GM21515 (cell line): ENCODE measurements around the gene IRS1.

Experiments used
- ATAC-seq: cut with Tn5 transposase; IDR thresholded peaks from one replicate; pipeline ENCODE4 v1.9.1; 2021; ENCODE audit not compliant: unreplicated experiment

Gene IRS1

DNA sequence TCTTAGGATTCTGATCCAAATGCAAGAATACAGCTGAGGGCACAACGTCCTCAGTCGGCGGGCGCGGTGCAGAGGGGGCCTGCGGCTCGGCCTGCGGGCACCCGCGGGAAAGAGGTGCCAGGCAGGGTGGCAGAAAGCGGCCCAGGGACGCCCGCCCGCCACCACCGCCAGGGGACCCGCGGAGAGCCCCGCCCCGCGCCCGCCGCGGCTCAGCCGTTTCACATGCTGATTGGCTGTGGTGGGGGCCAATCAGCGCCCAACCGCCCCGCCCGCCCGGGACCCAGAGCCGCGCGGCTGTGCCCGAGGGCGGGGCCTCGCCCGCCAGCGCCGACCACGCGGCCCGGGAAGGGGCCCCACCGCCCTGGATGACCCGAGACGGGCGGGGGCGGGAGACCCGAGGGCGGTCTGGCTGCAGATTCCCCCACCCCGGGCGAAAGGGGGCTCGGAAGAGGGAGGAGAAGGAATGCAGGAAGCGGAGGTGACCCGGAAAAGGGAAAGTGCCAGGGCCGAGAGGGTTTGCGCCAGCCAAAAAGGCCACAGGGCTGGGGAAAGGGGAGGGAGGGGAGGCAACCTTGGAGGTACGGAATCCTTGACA, 8.0 kb downstream of the IRS1 start:
- peak; percentile 99 for ATAC-seq

DNA sequence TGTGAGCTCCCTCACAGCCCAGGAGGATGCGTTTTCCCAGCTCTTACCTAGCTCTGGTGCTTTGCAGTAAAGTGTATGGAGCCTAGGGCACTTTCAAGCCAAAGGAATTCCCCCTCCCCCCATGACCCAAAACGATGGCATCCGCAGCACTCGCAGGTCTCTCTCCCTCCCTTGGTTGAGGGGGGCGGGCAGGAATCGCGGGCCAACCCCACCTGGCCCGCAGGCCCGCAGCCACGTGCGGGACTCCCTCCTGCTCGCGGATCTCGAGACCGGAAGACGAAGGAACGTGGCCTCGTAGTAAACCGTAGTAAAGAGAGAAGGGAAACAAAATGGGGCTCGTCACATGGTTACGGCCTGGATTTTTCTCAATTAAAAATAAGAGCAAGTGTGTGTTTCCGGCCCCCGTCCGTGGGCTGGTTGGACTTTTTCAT, 8.5 kb downstream of the IRS1 start:
- ATAC-seq = peak; percentile 59

DNA sequence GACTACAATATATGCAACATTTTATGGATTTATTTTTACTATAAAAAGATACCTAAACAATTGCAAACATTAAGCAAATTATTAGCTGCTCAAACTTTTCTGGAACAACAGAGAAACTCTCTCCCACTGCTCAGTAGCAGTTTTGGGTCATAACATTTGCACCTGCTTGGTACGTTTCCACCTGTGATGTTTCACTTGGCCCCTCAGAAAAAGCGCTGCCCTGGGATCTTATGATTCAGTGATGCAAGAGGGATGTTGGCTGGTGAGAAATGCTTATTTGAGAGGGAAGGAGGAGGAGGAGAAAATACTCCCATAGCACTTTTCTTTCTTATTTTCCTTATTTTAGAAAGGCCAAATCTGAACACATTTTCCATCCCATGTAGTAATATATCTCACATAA, 9.2 kb downstream of the IRS1 start:
- no peak for ATAC-seq

DNA sequence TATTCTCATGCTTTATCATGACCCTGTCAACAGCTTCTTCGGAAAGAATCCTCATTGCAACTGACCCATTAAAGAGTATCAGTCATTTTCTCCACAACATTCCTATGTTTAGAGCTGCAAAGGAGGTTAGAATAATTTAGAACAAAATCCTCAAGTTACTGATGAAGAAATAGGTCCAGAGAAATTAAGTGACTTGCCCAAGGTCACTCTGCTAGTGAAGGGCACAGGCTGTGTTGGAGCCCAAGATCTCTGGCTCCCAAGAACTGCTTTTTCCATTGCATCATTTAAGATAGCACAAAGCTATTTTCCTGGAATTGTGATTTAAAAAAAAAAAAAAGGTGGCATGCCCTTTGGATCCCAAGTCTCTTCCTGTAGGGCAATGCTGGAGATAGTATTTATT, 9.6 kb downstream of the IRS1 start:
- no peak for ATAC-seq

DNA sequence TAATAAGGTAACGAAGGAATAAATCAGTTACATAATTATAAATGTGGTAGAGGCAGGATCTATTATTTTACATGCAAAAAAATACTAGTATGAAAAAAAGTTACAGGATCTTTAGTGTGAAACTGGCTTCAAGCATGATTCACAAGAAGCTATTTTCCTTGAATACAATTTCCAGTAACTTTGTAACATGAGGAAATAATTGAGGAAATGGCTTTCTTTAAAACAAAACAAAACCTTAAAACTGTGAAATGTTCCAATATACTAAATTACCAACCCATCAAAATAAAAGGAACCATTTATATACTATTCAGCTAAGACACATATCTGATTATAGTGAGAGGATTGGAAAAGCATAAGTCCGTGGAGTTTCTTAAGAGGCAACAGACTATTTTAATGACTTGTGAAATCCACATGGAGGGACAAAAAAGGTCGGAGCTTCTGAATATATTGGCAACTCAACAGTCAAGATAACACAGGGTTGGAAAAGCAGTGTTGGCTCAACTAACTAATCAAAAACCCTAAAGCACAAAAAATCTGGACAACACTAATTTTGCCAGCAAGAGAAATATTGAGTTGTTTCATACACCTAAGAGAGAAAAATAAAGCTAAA, 10.6 kb downstream of the IRS1 start:
- no peak for ATAC-seq

DNA sequence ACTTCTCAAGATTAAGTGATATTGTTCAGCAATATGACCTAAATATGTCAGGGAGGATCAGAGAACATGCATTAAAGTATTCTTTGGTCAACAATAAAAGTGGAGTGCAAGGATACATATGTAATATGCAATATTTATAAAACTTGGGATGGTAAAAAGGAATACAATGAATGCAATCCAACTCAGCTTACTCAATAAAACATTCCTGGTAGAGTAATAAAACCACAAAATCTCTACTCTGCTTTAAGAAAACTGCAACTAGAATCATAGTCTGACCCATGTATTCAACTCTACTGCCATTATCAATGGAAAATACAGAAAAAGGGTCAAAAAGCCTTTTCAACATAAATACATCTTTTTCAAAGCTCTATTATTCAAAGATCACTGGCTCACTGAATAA, 11.6 kb downstream of the IRS1 start:
- no peak for ATAC-seq

DNA sequence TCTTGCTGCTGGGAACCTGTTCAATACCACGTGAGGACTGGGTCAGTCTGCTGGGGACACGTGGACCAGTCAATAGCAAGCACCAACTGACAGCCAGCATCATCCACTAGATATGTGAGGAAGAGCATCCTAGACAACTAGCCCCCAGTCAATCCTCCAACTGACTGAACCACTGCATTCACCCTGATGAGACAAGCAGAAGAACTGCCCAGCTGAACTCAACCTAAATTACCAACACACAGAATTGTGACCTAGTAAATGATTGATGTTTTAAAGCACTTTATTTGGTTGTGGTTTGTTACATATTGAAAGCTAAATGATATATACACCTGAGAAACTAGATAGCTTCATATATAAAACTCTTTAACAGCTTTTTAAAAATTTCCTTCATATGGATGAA, 15.7 kb downstream of the IRS1 start:
- ATAC-seq = no peak

DNA sequence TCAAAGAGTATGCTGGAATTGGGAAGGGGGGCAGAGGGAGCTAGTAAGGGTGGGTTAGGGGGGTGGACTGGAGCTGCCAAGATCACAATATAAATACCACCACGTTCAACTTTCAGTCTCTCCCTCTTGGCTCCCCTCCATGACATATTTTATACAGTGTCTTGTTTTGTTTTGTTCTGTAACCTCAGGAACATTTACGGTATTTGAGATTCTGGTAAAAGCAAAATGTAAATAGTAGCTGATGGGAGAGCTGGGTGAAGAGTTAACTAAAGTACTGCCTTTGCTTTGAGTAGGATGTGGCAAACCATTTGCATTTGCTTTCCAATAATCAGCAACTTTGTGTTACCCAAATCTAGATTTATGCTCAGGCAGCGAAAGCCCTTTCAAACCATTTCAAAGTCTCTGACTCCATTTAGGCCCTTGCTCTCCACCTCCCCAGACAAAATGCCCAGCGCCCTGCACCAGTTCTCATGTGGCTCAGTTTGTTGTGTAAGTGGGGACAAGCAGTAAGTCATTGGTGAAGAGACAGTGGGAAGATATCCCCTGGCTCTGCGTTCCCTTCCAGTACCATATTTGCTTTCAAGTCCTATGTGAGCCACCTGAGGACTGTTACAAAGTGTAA, 17.4 kb downstream of the IRS1 start:
- no peak for ATAC-seq

DNA sequence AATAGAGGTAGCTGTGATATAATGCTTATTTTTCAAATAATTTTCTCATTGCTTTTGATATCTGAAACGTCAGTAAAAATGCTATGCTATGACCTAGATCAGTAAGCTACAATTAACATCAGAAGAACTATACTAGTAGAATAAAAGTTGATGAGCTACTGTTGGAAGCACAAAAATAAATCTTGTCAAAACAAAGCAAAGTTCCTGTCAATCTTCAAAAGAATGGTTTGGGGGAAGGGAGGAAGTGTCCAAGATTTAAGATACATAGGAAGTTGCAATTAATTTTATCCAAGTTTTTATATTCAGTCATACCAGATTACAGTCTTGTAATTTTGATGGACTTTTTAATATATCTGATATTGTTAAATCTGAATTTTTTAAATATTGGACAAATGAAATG, 19.2 kb downstream of the IRS1 start:
- ATAC-seq = no peak

DNA sequence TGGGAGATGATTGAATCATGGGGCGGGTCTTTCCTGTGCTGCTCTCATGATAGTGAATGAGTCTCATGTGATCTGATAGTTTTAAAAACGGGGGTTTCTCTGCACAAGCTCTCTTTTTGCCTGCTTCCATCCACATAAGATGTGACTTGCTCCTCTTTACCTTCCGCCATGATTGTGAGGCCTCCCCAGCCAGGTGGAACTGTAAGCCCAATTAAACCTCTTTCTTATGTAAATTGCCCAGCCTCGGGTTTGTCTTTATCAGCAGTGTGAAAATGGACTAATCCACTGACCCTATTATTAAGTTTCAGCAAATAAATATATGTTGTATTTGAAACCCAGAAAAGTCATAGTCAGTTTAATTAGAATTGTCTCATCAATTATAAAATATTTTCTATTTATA, 22.0 kb downstream of the IRS1 start:
- ATAC-seq = no peak

DNA sequence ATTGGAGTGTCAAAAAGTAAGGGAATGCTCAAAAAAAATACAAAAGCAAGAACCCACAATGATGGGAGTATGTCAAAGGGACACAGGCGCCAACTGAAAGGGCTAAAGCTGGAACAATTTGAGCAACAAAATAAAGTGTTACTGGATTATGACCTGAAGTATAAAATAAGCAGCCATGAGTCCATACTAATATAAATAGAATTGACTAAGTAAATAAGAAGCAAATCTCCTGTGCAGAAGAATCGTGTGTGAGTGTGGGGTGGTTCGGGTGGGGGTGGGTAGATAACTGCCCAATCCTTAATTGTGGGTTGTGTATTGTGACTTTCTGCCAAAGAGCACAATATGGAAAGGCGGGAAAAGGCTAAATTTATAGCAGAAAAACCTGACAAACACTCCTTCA, 23.5 kb downstream of the IRS1 start:
- no peak for ATAC-seq

DNA sequence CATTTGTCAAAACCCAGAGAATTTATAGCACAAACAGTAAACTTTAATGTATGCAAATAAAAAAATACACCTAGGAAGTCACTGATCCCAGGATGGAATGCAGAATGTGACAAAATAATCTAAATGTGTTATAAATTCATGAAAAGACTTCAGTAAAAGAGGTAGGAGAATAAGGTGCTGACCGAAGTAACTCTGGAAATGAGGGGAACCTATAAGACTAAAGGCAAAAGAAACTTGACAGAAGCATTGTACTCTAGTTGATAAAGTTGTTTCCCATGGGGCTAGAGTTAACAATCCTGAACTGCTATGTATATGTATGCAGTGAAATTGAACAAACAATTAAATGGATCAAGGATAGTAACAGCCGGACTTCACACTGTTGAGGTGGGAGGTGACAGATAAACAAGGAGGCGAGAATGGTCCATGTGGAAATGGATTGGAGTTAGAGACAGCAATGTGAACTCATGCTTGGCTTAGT, 24.5 kb downstream of the IRS1 start:
- ATAC-seq = no peak

DNA sequence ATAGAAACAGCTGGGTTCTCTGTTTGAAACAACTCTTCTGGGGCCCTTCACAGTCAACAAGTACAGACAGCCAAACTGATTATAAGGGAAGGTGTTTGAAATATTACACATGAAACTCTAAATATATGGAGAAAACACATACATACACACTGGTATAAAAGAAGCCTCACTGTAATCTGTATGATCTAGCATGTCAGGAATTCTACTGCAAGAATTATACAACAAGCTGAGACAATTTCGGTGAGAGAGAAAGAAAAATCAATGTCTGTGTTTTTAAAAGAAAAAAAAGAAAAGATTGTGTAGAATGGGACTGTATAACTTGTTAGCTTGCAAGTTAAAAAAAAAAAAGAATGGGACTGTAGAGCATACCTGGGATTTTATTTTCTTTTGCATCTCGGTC, 26.3 kb downstream of the IRS1 start:
- peak; percentile 22 for ATAC-seq

DNA sequence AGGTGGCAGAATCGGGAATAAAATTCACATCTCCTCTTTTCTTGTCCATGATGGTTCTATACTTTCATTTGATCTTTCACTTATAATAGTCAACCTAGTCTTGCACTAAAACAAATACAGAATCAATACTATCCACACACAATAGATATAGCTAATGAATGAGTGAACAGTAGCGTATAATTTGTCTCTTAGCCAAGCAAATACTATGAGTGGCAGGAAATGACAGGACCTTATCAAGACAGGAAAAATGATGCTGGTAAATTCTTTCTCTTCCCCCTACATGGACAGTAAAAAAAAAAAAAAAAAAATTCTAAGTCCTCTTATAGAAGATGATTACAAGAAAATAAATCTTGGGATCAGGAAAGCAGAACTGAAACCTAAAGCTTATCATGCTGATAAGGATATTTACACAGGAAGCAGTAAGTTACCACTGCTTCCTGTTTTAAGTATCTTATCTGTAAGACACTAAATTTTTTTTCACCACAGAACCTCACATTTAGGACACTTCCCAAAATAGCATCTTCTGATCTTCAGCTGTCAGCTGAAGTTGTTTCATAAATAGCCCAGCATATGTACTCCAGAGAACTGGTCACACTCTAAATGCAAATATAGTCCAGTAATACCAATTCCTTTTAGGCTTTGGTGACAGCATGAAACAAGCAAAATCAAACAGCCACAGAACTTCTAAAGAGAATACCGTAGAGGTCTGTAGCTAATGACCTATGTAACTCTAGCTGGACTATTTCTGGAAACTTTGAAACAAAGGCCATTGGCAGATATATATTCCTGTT, 27.0 kb downstream of the IRS1 start:
- ATAC-seq = peak; percentile 98

DNA sequence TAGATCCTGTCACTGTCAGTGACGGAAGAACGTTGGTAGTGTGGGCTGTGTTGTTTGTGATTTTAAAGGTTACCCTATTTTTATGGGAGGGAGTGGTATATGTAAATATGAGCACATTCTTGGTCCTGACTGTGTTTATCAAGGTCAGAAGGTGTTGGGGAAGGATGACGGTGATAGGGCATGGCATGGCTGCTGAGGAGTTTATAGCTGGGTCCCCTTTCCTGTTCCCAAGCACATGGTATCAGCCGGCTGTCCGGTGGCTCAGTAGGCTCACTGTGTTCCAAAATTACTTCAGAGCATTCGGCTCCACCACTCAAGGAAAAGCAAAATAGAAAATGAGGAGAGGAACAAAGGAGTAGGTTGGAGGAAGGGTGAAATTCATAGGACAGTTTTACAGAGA, 28.6 kb downstream of the IRS1 start:
- no peak for ATAC-seq

DNA sequence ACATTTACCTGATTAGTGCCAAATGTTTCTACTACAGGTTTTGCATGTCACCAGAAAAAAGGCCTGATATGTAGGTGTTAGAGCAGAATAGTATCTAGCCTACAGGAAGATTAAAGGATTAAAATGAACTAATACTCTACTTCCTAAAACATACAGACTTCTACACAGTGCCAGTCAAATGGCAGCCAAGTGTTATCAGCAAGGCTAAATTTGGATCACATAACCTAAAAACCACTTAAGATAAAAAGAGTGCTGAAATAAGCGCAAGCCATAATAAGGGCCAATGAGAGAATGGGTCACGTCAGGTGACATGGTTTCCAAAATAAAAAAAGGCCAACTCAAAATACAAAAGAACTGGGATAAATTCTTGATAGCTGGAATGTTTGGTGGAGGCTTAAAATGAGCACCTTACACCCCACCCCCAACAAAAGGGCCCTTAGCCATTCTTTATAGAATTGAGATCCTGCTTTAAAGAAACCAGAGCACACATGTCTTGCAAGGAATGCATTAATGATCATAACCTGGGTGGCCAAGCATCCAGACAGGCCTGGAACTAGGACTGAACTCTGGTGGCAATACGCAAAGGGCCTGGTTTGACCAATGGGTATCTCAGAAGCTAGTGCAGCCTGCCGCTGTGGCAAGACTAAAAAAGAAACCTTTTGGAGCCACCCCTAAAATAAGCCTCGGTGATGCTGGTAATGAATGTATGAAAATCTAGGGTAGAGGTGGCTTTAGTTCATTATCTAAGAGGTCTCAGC, 32.4 kb downstream of the IRS1 start:
- no peak for ATAC-seq

DNA sequence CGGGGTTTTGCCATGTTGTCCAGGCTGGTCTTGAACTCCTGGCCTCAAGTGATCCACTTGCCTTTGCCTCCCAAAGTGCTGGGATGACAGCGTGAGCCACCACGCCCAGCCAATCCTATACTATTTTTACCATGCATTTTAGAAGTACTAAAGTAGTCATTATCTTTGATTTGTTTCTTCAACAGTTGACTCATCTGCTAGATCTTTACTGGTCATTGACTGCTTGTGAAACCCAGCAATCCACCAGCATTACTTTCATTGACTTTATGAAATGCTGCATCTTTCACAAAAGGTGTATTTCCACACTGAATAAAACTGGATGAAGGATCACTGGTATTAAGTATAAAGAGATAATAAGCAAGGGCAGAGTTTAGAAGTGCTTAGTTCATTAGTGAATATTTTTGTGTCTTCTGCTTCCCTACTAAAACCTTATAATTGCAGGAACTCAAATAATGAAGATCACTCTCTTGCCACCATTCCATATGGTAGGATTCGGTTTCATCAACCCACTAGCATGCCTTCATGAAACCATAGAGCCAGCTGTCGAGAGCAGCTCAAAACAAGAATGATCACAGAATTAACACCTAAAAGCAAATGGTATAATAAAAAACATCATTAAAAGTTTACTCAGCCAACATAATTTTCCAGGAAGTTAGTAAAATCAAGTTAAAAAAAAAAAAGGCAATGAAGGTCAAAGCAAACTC, 33.1 kb downstream of the IRS1 start:
- ATAC-seq = no peak

DNA sequence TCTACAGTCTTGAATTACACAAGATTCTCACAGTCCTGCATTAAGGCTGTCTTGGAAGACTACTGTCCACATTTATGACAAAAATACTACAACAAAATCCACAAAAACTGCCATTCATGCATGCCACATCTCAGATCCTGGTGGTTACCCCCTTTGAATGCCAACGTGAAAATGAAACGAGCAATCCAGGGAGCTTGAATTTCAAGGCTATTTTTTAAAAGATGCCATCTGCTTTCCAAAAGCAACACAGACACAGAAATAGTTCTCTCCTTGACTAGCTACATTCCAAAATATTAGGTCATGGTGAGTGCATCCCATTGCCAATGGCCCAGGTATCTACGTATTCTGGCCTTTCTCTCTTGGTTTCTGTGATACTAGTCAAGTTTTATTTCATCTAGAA, 36.3 kb downstream of the IRS1 start:
- ATAC-seq = no peak

DNA sequence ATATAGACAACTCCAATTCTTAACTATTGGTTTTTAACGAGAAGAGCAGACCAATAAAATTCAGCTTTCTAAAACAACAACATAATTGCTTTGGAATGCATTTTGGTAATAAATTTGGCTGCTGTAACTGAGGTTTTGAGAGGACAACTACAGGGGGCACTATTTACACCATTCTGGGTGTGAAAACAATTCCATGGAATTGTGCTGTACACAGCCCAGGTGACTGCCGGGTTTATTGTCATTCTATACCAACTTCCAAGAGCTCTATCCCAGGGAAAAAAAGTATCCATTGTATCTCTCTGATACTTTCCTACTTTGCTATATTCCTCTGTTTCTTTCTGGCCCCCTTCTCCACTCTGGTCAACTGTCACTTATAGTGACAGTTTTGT, 38.4 kb downstream of the IRS1 start:
- no peak for ATAC-seq

DNA sequence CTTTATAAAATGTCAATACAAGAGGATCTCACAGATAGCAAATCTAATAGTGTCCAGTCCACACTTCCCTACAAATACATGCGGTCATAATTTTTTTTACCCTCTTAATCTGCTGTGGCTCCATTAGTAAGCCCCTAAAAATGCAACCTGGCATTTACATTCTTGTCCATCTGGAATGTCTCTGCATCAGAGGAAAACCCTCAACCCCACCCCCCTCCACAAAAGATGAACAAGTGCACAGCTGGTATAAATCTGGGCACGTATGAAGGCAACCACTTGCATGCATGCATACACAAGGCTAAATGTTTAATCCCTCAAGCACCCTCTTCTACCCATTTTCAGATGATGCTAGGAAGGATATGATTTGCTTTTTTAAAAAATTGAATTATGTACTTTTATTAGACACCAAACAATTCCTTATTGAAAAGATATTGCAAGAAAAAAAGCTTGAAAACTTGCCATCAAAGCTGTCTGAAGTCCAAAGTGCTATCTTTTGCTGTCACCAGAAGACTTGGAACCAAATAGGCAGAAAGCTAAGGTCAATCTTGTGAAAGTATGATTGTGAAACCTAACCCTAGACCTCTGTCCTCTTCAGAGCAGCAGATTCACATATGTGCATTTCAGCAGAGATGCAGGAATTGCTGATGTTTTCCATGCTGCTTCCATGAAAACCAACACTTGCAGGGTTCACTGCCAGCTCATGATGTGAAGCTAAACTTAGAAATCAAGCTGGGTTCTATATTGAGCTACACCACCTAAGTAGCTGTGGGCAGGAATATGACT, 39.0 kb downstream of the IRS1 start:
- no peak for ATAC-seq
